HG03457 (cell line): ENCODE results near the gene TMC3.

Experiments used
- ATAC-seq: cut with Tn5 transposase; IDR thresholded peaks from one replicate; pipeline ENCODE4 v1.9.1; 2021; ENCODE audit warnings: moderate number of reproducible peaks; ENCODE audit not compliant: unreplicated experiment

The TMC3 gene

GRCh38 chr15:81282606-81282895 lies 91.5 kb downstream of the TMC3 start:
- ATAC-seq: no peak

DNA sequence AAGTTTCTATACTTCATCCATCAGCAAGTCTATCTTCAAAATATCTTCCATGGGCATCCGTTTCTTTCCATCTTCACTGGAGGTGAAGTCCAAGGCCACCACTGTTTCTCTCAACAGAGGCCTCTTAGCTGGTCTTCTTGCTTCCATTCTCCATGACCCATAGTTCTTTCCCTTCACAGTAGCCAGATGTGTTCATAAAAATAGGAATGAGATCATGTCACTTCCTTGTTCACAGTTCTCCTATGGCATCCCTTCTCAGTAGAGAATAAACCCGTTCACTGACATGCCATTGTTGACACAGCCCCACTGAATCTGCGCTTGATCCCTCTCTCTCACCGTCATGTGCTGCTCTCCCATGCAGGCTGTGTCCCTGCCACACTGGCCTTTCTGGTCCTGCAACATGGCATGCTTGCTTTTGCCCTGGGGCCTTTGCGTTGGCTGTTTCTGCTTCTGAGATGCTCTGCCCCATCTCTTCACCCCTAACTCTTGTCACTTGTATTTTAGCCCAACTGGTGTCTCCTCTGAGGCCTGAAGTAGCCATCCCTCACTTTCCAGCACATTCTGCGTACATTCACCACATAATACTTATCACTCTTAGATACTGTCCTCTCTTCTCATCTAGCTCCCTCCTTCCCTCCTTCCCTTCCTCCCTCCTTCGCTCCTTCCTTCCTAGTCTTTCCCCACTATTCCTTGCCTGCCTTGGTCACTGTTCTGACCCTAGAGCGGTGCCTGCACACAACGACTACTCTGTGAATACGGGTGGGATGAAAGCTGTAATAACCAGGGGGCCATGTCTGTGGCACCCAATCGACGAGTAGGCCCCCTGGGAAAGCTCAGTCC lies 92.0 kb downstream of the TMC3 start:
- ATAC-seq: no peak

- no peak for ATAC-seq
Observed at GRCh38 chr15:81281456-81281735, 92.6 kb downstream of the TMC3 start.
